ENCODE results near the gene MEAK7.

DNA sequence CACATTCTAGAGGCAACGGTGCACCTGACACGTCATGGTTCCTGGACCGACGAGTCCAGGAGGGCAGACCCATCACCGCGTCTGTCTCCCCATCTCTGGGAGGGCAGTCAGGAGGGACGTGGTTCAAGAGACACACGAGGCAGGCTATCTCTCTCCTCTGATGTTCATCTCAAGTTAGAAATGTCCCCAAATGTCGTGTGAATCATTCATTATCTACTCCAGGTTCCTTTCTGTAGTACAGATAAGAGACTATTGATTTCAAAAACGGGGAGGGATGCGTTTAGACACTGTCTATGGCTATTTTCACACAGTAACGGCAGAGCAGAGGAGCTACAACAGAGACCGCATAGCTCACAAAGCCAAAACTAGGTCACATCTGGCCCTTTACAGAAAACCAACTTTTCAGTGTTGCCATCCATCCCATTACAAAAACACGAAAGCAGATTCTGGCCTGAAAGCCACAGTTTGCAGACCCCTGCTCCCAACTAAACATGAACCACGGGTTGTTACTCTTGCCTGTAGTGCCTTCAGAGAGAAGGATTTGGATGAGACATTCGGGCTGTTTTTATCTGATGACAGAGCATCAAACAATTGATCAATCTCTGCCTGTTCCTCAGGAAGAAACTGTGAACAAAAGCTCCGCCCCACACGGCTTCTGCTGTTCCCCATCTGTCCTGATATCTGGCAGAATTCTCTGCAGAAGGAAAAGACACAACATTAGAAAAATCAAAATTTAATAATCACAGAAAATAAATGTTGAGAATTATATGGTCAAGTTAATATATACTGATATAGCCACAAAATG lies 6.8 kb downstream of the MEAK7 start:
- TF ChIP-seq CTCF (IDR thresholded peaks at IDR 0.05) = no peak
- TF ChIP-seq POLR2A (IDR thresholded peaks at IDR 0.05) = no peak

All from adrenal gland (tissue), 5 donors.